HL-60 (cell line): ENCODE results near the gene NIN.
A peak's percentile ranks its signal among the peaks of the same experiment; 100 is the strongest.

Experiments used
- DNase-seq, 2 experiments: peaks; one replicate each; pipeline ENCODE4 v3.0.0-alpha.2; 2010 to 2020; ENCODE audit warnings: low read depth in 1 of 2, low spot score in 1 of 2
- H3K27ac ChIP-seq: fragments of 250-450 bp; sonication (Bioruptor Pico); replicated peaks from 2 replicates; pipeline ENCODE4 v1.5.1; 2020; ENCODE audit warnings: mild to moderate bottlenecking, moderate library complexity
- H3K27me3 ChIP-seq: fragments of 250-450 bp; sonication (Bioruptor Pico); 2 replicates; pipeline ENCODE4 v1.5.1; 2021; ENCODE audit warnings: mild to moderate bottlenecking, moderate library complexity; ENCODE audit not compliant: insufficient read depth, poor library complexity, severe bottlenecking
- H3K4me3 ChIP-seq: replicated peaks from 2 replicates; pipeline ENCODE4 v1.5.1; 2011; ENCODE audit warnings: mild to moderate bottlenecking, control low read depth, low read length; ENCODE audit not compliant: insufficient read depth
- GABPA ChIP-seq: IDR thresholded peaks from 2 replicates; pipeline ENCODE4 v1.6.1; 2012; ENCODE audit warnings: low read depth
- POLR2AphosphoS5 ChIP-seq: IDR thresholded peaks from 2 replicates; pipeline ENCODE4 v1.6.1; 2012; ENCODE audit warnings: low read depth
- SPI1 ChIP-seq: IDR thresholded peaks from 2 replicates; pipeline ENCODE4 v1.6.1; 2012; ENCODE audit warnings: low read depth, mild to moderate bottlenecking, borderline replicate concordance
- TF ChIP-seq, protein P1 (sequence below): IDR thresholded peaks from 2 replicates; pipeline ENCODE4 v1.6.1; 2012; ENCODE audit warnings: low read depth; ENCODE audit not compliant: insufficient replicate concordance
- TF ChIP-seq, protein P2 (sequence below): IDR thresholded peaks from one replicate; pipeline ENCODE4 v1.5.1; 2011; ENCODE audit warnings: low read length, control low read depth, inconsistent platforms; ENCODE audit not compliant: insufficient read depth

NIN gene

DNA sequence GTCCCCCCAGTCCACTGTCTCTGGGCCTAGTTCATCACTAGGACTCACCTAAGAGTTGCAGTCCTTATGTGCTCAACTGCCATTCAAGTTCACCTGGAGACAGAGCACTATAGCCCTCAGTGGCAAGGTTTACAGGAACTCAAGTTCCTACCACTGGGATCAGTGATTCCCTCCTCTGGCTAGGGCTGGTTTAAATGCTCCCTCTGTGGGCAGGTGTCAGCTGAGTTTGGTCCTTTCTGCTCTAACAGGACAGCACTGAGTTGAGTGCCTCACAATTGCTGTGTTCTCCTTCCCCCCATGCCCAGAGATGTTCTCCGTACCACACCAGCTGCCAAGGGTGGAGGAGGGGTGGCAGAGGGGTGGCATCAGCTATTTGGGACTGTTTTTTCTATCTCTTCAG lies 142.1 kb downstream of the NIN start:
- no peak overlapping the region for H3K27ac ChIP-seq
- no peaks in the 10 kb centered on the region for H3K27me3 ChIP-seq
- H3K4me3 ChIP-seq, result no peak overlapping the region
- no peak for DNase-seq
- TF ChIP-seq POLR2AphosphoS5 (no peak), SPI1 (no peak), GABPA (no peak)
- TF ChIP-seq, protein P1, sequence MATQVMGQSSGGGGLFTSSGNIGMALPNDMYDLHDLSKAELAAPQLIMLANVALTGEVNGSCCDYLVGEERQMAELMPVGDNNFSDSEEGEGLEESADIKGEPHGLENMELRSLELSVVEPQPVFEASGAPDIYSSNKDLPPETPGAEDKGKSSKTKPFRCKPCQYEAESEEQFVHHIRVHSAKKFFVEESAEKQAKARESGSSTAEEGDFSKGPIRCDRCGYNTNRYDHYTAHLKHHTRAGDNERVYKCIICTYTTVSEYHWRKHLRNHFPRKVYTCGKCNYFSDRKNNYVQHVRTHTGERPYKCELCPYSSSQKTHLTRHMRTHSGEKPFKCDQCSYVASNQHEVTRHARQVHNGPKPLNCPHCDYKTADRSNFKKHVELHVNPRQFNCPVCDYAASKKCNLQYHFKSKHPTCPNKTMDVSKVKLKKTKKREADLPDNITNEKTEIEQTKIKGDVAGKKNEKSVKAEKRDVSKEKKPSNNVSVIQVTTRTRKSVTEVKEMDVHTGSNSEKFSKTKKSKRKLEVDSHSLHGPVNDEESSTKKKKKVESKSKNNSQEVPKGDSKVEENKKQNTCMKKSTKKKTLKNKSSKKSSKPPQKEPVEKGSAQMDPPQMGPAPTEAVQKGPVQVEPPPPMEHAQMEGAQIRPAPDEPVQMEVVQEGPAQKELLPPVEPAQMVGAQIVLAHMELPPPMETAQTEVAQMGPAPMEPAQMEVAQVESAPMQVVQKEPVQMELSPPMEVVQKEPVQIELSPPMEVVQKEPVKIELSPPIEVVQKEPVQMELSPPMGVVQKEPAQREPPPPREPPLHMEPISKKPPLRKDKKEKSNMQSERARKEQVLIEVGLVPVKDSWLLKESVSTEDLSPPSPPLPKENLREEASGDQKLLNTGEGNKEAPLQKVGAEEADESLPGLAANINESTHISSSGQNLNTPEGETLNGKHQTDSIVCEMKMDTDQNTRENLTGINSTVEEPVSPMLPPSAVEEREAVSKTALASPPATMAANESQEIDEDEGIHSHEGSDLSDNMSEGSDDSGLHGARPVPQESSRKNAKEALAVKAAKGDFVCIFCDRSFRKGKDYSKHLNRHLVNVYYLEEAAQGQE, result no peak
- TF ChIP-seq, protein P2, sequence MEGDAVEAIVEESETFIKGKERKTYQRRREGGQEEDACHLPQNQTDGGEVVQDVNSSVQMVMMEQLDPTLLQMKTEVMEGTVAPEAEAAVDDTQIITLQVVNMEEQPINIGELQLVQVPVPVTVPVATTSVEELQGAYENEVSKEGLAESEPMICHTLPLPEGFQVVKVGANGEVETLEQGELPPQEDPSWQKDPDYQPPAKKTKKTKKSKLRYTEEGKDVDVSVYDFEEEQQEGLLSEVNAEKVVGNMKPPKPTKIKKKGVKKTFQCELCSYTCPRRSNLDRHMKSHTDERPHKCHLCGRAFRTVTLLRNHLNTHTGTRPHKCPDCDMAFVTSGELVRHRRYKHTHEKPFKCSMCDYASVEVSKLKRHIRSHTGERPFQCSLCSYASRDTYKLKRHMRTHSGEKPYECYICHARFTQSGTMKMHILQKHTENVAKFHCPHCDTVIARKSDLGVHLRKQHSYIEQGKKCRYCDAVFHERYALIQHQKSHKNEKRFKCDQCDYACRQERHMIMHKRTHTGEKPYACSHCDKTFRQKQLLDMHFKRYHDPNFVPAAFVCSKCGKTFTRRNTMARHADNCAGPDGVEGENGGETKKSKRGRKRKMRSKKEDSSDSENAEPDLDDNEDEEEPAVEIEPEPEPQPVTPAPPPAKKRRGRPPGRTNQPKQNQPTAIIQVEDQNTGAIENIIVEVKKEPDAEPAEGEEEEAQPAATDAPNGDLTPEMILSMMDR, result no peak

DNA sequence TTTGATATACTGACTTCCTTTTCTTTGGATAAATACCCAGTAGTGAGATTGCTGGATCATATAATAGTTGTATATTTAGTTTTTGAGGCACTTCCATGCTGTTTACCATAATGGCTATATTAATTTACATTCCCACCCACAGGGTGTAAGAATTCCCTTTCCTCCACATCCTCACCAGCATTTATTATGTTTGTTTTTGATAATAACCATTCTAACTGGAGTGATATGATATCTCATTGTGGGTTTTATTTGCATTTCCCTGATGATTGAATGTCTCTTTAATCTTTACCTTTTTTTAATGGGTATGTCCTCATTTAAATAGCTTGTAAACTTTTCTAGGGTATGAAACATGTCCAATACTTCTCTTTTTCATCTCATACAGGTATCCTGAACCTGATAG lies 151.3 kb downstream of the NIN start:
- Histone ChIP-seq H3K4me3 (no peak overlapping the region), H3K27ac (no peak overlapping the region), H3K27me3 (no peaks in the 10 kb centered on the region)
- no peak for TF ChIP-seq GABPA
- TF ChIP-seq, protein P2, result no peak
- TF ChIP-seq, protein P1, result no peak
- TF ChIP-seq POLR2AphosphoS5, result no peak
- TF ChIP-seq SPI1, result no peak
- no peak for DNase-seq

DNA sequence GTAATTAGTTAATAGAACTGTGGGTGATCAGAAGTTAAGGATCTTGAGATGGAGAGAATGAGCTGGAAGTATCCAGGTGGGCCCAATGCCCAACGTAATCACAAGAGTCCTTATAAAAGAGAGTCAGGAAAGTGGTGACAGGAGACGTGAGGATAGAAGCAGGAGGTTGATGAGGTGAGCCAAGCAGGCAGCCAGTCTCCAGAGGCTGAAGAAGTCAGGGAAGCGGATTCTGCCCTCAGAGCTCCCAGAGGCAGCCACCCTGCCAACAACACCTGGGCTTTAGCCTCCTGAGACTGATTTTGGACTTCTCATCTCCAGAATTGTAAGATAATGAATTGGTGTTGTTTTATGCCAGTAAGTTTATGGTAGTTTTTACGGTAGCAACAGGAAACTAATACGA lies 152.8 kb downstream of the NIN start:
- DNase-seq, result no peak
- H3K4me3 ChIP-seq, result no peak overlapping the region
- no peak overlapping the region for H3K27ac ChIP-seq
- TF ChIP-seq POLR2AphosphoS5 (no peak), GABPA (no peak)
- TF ChIP-seq, protein P2, result no peak
- no peaks in the 10 kb centered on the region for H3K27me3 ChIP-seq

DNA sequence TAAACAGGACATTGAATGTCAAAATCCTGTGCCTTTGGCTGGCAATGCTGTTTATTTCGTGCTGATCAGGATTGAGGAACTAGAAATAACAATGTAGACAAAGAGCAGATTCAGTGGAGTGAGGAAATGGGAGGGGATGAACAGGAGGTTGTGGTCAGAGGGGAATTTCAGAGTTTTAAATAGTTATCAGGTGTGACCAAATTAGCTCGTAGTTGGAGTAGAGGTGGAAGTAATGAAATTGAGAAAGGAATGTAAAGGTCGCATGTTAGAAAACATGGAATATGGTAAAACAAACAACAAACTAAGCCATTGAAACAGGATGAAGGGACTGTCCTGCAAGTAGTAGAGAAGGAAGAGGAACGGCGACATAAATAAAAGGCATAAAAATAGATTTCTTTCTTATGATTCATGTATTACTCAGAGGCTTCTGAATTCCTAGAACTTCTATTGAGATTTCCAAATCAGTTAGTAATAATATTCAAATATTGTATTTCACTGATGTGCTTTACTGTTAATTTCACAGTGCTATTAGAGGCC lies 153.4 kb downstream of the NIN start:
- Histone ChIP-seq H3K27ac (no peak overlapping the region), H3K4me3 (peak overlapping the region; percentile 18; the same call in 1 of the 2 replicates), H3K27me3 (no peaks in the 10 kb centered on the region)
- TF ChIP-seq, protein P2, result no peak
- TF ChIP-seq SPI1, result peak; percentile 59; the same call in 1 of the 2 replicates
- peak in 1 of 2 experiments; percentile 33 for DNase-seq
